Measurements from ENCODE around the gene LRSAM1.

DNA sequence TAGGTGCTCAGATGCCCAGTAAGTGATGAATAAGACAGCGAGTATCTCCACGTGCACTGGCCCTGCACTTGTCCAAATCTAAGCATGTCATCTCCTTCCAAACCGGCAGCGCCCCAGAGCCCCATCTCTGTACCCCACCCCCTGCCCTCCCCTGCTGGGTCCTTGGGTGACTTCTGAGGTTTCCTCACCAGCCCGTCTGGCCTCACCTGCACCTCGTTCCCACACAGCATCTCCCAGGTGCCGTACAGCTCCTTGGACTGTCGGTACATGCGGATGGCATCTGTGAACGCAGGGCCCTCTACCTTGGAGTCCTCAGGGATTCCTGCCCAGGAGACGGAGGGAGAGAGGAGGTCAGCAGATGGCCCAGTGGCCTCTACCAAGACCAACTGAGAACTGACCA, 66.3 kb downstream of the LRSAM1 start:
- no peak for TF ChIP-seq POLR2A (IDR thresholded peaks at IDR 0.05; ENCODE audit: low read depth, low read length)
- TF ChIP-seq POU2F2 (IDR thresholded peaks at IDR 0.05; ENCODE audit: low read depth, low read length): no peak
- no peak for TF ChIP-seq TAF1 (IDR thresholded peaks at IDR 0.05; ENCODE audit: low read depth, low read length)

Measured in GM12891 (cell line).